ENCODE results near the gene ILDR1. TPM values are rescaled to one million over a fixed set of nuclear protein-coding genes. Genes with fewer than 3 reads are reported as not detected.

ILDR1 gene
- total and polyA plus RNA-seq, 2 of the 4 experiments (the other 2 are of a cell fraction), result not detected

GRCh38 chr3:122060040-122060698 is 38.1 kb upstream of the ILDR1 start:
- Histone ChIP-seq H2BK5ac (ENCODE audit: low read depth, low read length, poor library complexity, severe bottlenecking) (no peak overlapping the region), H3K9ac (ENCODE audit: low read depth, low read length) (no peak overlapping the region), H3K9me3 (ENCODE audit: control insufficient read depth, insufficient read depth, low read length) (no peaks in the 10 kb centered on the region), H4K20me1 (ENCODE audit: insufficient read depth, low read length) (no peaks in the 10 kb centered on the region), H3K4me2 (ENCODE audit: low read depth, low read length) (no peak overlapping the region), H2AK5ac (ENCODE audit: low read depth, low read length) (no peak overlapping the region), H3K23ac (ENCODE audit: low read depth, low read length) (no peak overlapping the region), H3K14ac (replicated peaks; ENCODE audit: low read depth, low read length) (no peak overlapping the region), H2AK9ac (replicated peaks; ENCODE audit: low read depth, low read length, poor library complexity) (no peak overlapping the region), H4K8ac (ENCODE audit: low read depth in 2 of 2, low read length in 2 of 2) (no peak overlapping the region), H3K4me1 (ENCODE audit: control insufficient read depth, insufficient read depth, low read length) (no peaks in the 10 kb centered on the region), H3K9me1 (ENCODE audit: insufficient read depth, low read length) (no peaks in the 10 kb centered on the region), H4K91ac (ENCODE audit: insufficient read depth, low read depth, low read length) (no peak overlapping the region), H3K4ac (ENCODE audit: low read depth, low read length) (no peak overlapping the region), H3K79me1 (ENCODE audit: low read depth in 1 of 2, low read length in 2 of 2) (no peaks in the 10 kb centered on the region), H3K56ac (ENCODE audit: extremely low read depth, insufficient read depth, low read length) (no peak overlapping the region), H3K27me3 (ENCODE audit: control insufficient read depth, insufficient read depth, low read length) (no peaks in the 10 kb centered on the region), H2AFZ (replicated peaks; ENCODE audit: low read length, poor library complexity) (no peak overlapping the region), H3K27ac (ENCODE audit: insufficient read depth, low read length) (no peak overlapping the region), H3K18ac (ENCODE audit: low read depth, low read length) (no peak overlapping the region), H4K5ac (ENCODE audit: low read depth, low read length) (no peak overlapping the region), H2BK120ac (ENCODE audit: low read depth, low read length) (no peak overlapping the region), H2BK15ac (ENCODE audit: low read depth, low read length) (no peak overlapping the region), H2BK20ac (ENCODE audit: low read depth, low read length) (no peak overlapping the region), H3K4me3 (ENCODE audit: insufficient read depth, low read depth, low read length) (no peak overlapping the region), H3K36me3 (ENCODE audit: control insufficient read depth, insufficient read depth, low read length) (no peaks in the 10 kb centered on the region)
- dilution Hi-C loops (cut with HindIII; ENCODE audit: low sequenced_read_pairs, unreplicated experiment), result no loop called here
- DNase-seq (no peak), ATAC-seq (ENCODE audit: low read depth) (no peak)
- TF ChIP-seq RFX5 (IDR thresholded peaks at IDR 0.05; ENCODE audit: low read depth, low read length), result no peak
- WGBS, 2 experiments (ENCODE audit: extremely low coverage in 2 of 2, insufficient read length in 1 of 2), result no CpG with 5 or more reads among the region's 6 CpGs
- no TSS peak for BruUV-seq (replicated peaks)
- CTCF ChIA-PET, result interaction anchor here (0.6 kb wide), 1 partner anchor 793 kb away, joined by 3 read pairs; no protein-coding TSS in a partner anchor
- in situ Hi-C loops (cut with MboI; ENCODE audit: low sequenced_read_pairs), result no loop called here
- intact Hi-C loops (cut with micrococcal nuclease), result no loop called here
- POLR2A ChIA-PET (ENCODE audit: unreplicated experiment), result no interaction called here
